Liver (tissue), 9 donors: ENCODE results near the gene SLC2A4. TPM values are rescaled to one million over a fixed set of nuclear protein-coding genes. Genes with fewer than 3 reads are reported as not detected.

ENCODE experiments used
- DNase-seq: peaks from one replicate; pipeline ENCODE4 v3.0.0-alpha.2; 2017; ENCODE audit warnings: low spot score
- H3K27ac ChIP-seq, 2 donors: one replicate each; pipeline ENCODE4 v1.7.0; 2013; ENCODE audit warnings: inconsistent platforms in 2 of 2, low read length in 2 of 2, control low read depth in 1 of 2, low read depth in 1 of 2, mild to moderate bottlenecking in 1 of 2
- H3K27me3 ChIP-seq, 4 donors: one replicate each; pipeline versions ENCODE4 v1.6.1 to v1.7.0; 2013; ENCODE audit warnings: low read length in 3 of 4, inconsistent platforms in 1 of 4, mild to moderate bottlenecking in 1 of 4, moderate library complexity in 1 of 4; ENCODE audit not compliant: control insufficient read depth in 4 of 4, insufficient read depth in 4 of 4
- H3K36me3 ChIP-seq, 4 donors: one replicate each; pipeline versions ENCODE4 v1.6.1 to v1.7.0; 2013; ENCODE audit warnings: low read length in 3 of 4, mild to moderate bottlenecking in 3 of 4, low read depth in 1 of 4, moderate library complexity in 1 of 4; ENCODE audit not compliant: control insufficient read depth in 4 of 4, insufficient read depth in 3 of 4
- H3K4me1 ChIP-seq, 4 donors: one replicate each; pipeline versions ENCODE4 v1.6.1 to v1.7.0; 2013; ENCODE audit warnings: low read length in 3 of 4, mild to moderate bottlenecking in 3 of 4, moderate library complexity in 1 of 4; ENCODE audit not compliant: control insufficient read depth in 4 of 4, insufficient read depth in 4 of 4
- H3K4me3 ChIP-seq, 3 donors: one replicate each; pipeline versions ENCODE4 v1.6.1 to v1.7.0; 2013; ENCODE audit warnings: low read length in 3 of 3, control low read depth in 1 of 3, low read depth in 1 of 3, mild to moderate bottlenecking in 1 of 3
- H3K9ac ChIP-seq, 2 donors: one replicate each; pipeline ENCODE4 v1.7.0; 2013; ENCODE audit warnings: low read length in 2 of 2, mild to moderate bottlenecking in 2 of 2, moderate library complexity in 2 of 2, control low read depth in 1 of 2, low read depth in 1 of 2
- H3K9me3 ChIP-seq, 4 donors: one replicate each; pipeline versions ENCODE4 v1.6.1 to v1.7.0; 2013; ENCODE audit warnings: low read length in 3 of 4; ENCODE audit not compliant: control insufficient read depth in 4 of 4
- FOXA1 ChIP-seq: IDR thresholded peaks from 2 replicates; pipeline ENCODE4 v1.6.1; 2016; ENCODE audit warnings: antibody characterized with exemption
- FOXA2 ChIP-seq: IDR thresholded peaks from 2 replicates; pipeline ENCODE4 v1.6.1; 2016; ENCODE audit warnings: antibody characterized with exemption
- GABPA ChIP-seq, 2 donors: IDR thresholded peaks in 1 of 2; conservative IDR thresholded peaks in 1 of 2; 2 replicates each; pipeline ENCODE4 v1.6.1; 2016; ENCODE audit warnings: antibody characterized with exemption in 2 of 2, mild to moderate bottlenecking in 1 of 2, moderate library complexity in 1 of 2
- HNF4A ChIP-seq, 2 donors: conservative IDR thresholded peaks; 2 replicates each; pipeline ENCODE4 v1.6.1; 2016; ENCODE audit warnings: antibody characterized with exemption in 2 of 2, mild to moderate bottlenecking in 2 of 2
- HNF4G ChIP-seq: IDR thresholded peaks from 2 replicates; pipeline ENCODE4 v1.6.1; 2016; ENCODE audit warnings: antibody characterized with exemption
- JUND ChIP-seq, 2 donors: IDR thresholded peaks; 2 replicates each; pipeline ENCODE4 v1.6.1; 2016; ENCODE audit warnings: antibody characterized with exemption in 2 of 2
- NR2F2 ChIP-seq: IDR thresholded peaks from 2 replicates; pipeline ENCODE4 v1.6.1; 2016; ENCODE audit warnings: antibody characterized with exemption
- RAD21 ChIP-seq, 2 donors: IDR thresholded peaks; 2 replicates each; pipeline ENCODE4 v1.6.1; 2016; ENCODE audit warnings: antibody characterized with exemption in 2 of 2, mild to moderate bottlenecking in 2 of 2
- RXRA ChIP-seq, 2 donors: IDR thresholded peaks; 2 replicates each; pipeline ENCODE4 v1.6.1; 2017 to 2018; ENCODE audit warnings: antibody characterized with exemption in 2 of 2, mild to moderate bottlenecking in 1 of 2
- SP1 ChIP-seq: IDR thresholded peaks from 2 replicates; pipeline ENCODE4 v1.6.1; 2018; ENCODE audit warnings: antibody characterized with exemption, mild to moderate bottlenecking
- TAF1 ChIP-seq: conservative IDR thresholded peaks from 2 replicates; pipeline ENCODE4 v1.6.1; 2016; ENCODE audit warnings: antibody characterized with exemption, mild to moderate bottlenecking
- YY1 ChIP-seq: IDR thresholded peaks from 2 replicates; pipeline ENCODE4 v1.6.1; 2016; ENCODE audit warnings: antibody characterized with exemption, mild to moderate bottlenecking
- WGBS: extraction: QIAGEN DNeasy Blood & Tissue Kit; methylation state at CpG from one replicate; pipeline ENCODE4 v1.1.7; 2013; 5-methylcytosine and 5-hydroxymethylcytosine counted together
- polyA plus RNA-seq, 2 donors: library from polyadenylated mRNA; stranded (reverse) in 1 of 2; unstranded in 1 of 2; fragments of 200-250 nt in 1 of 2; fragments of >200 nt in 1 of 2; fragmentation: Nextera tagmentation in 1 of 2; extraction: Ambion mirVana in 1 of 2; gene quantifications; one replicate each; pipeline versions ENCODE4 v1.2.1 to v1.2.3, GENCODE V29; 2013 to 2015
- total RNA-seq, 2 donors: library from RNA; depleted of rRNA; stranded (reverse); fragments of >200 nt; gene quantifications; one replicate each; pipeline ENCODE4 v1.2.3, GENCODE V29; 2014
- TF ChIP-seq, protein P1 (sequence below): IDR thresholded peaks from 2 replicates; pipeline ENCODE4 v1.6.1; 2016; ENCODE audit warnings: antibody characterized with exemption, mild to moderate bottlenecking
- TF ChIP-seq, protein P2 (sequence below): IDR thresholded peaks from 2 replicates; pipeline ENCODE4 v1.6.1; 2016; ENCODE audit warnings: antibody characterized with exemption
- TF ChIP-seq, protein P3 (sequence below): fragments of 150-350 bp; IDR thresholded peaks from 2 replicates; pipeline ENCODE4 v1.5.1; 2017; ENCODE audit warnings: improper control_type of control experiment, low read depth, low read length; ENCODE audit not compliant: missing input control
- TF ChIP-seq, protein P4 (sequence below): IDR thresholded peaks from 2 replicates; pipeline ENCODE4 v1.6.1; 2016; ENCODE audit warnings: antibody characterized with exemption
- TF ChIP-seq, protein P5 (sequence below): IDR thresholded peaks from 2 replicates; pipeline ENCODE4 v1.6.1; 2016; ENCODE audit warnings: antibody characterized with exemption
- donor health status: healthy.
- donor health status: healthy.
- donor health status: healthy.
- donor health status: healthy.
- donor health status: healthy.

The SLC2A4 gene
- total and polyA plus RNA-seq, 4 donors, result 0.42 to 10.6 (median 1.6) TPM

DNA sequence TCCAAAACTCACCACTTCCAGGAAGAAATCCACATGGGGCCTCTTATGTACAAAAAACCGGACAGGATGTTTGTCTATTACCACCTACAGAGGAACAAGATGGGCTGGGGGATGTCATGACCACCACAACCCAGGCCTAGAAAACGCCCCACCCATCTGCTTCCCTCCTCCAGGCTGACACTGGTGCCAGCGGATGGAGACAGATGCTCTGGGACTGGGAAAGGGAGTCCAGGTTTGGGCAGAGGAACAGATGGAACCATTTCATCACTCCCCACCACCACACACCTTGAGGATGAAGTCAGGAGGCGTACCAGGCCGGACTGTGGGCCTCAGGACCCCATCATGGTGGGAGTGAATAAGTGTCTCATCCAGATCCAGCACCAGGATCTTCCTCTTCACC is 34.7 kb upstream of the SLC2A4 start:
- H3K36me3 ChIP-seq, result peaks cover 3 to 24% (median 13%) of the 10 kb centered on the region in 4 donors
- no peak for TF ChIP-seq TAF1
- TF ChIP-seq, protein P1, sequence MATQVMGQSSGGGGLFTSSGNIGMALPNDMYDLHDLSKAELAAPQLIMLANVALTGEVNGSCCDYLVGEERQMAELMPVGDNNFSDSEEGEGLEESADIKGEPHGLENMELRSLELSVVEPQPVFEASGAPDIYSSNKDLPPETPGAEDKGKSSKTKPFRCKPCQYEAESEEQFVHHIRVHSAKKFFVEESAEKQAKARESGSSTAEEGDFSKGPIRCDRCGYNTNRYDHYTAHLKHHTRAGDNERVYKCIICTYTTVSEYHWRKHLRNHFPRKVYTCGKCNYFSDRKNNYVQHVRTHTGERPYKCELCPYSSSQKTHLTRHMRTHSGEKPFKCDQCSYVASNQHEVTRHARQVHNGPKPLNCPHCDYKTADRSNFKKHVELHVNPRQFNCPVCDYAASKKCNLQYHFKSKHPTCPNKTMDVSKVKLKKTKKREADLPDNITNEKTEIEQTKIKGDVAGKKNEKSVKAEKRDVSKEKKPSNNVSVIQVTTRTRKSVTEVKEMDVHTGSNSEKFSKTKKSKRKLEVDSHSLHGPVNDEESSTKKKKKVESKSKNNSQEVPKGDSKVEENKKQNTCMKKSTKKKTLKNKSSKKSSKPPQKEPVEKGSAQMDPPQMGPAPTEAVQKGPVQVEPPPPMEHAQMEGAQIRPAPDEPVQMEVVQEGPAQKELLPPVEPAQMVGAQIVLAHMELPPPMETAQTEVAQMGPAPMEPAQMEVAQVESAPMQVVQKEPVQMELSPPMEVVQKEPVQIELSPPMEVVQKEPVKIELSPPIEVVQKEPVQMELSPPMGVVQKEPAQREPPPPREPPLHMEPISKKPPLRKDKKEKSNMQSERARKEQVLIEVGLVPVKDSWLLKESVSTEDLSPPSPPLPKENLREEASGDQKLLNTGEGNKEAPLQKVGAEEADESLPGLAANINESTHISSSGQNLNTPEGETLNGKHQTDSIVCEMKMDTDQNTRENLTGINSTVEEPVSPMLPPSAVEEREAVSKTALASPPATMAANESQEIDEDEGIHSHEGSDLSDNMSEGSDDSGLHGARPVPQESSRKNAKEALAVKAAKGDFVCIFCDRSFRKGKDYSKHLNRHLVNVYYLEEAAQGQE, result no peak
- no peak for TF ChIP-seq FOXA1
- TF ChIP-seq RXRA (IDR thresholded peaks at IDR 0.05), result no peak
- TF ChIP-seq FOXA2, result no peak
- TF ChIP-seq, protein P2, sequence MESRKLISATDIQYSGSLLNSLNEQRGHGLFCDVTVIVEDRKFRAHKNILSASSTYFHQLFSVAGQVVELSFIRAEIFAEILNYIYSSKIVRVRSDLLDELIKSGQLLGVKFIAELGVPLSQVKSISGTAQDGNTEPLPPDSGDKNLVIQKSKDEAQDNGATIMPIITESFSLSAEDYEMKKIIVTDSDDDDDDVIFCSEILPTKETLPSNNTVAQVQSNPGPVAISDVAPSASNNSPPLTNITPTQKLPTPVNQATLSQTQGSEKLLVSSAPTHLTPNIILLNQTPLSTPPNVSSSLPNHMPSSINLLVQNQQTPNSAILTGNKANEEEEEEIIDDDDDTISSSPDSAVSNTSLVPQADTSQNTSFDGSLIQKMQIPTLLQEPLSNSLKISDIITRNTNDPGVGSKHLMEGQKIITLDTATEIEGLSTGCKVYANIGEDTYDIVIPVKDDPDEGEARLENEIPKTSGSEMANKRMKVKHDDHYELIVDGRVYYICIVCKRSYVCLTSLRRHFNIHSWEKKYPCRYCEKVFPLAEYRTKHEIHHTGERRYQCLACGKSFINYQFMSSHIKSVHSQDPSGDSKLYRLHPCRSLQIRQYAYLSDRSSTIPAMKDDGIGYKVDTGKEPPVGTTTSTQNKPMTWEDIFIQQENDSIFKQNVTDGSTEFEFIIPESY, result no peak
- TF ChIP-seq RAD21 (IDR thresholded peaks at IDR 0.05), result no peak
- TF ChIP-seq JUND (IDR thresholded peaks at IDR 0.05), result no peak
- no peak overlapping the region for H3K27ac ChIP-seq

DNA sequence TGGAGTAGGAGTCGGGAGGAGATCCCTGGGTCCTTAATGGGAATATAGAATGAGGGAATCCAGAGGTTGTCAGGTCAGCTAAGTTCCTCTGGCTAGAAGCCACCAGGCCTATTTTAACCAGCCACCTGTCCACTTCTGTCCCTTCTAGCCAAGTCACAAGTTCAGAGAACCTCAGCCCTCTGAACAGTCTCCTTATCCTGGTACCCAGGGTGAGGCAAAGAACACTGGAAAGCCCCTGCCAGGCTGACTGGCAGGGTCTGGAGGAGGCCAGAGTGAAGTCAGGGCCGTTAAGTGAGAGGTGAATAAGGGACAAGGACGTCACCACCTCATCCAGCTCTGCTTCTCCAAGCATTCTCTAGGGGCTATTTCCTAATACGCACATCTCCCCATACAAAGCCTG is 32.7 kb upstream of the SLC2A4 start:
- peaks cover 3 to 37% (median 30%) of the 10 kb centered on the region in 4 donors for H3K4me1 ChIP-seq
- WGBS, result 75% methylated on average over 4 of the region's 4 CpGs
- TF ChIP-seq, protein P2, result no peak
- no peak for TF ChIP-seq RAD21 (IDR thresholded peaks at IDR 0.05)
- TF ChIP-seq, protein P1, result no peak
- no peak for TF ChIP-seq FOXA2
- TF ChIP-seq HNF4A (conservative IDR thresholded peaks at IDR 0.05), result no peak
- TF ChIP-seq, protein P3, sequence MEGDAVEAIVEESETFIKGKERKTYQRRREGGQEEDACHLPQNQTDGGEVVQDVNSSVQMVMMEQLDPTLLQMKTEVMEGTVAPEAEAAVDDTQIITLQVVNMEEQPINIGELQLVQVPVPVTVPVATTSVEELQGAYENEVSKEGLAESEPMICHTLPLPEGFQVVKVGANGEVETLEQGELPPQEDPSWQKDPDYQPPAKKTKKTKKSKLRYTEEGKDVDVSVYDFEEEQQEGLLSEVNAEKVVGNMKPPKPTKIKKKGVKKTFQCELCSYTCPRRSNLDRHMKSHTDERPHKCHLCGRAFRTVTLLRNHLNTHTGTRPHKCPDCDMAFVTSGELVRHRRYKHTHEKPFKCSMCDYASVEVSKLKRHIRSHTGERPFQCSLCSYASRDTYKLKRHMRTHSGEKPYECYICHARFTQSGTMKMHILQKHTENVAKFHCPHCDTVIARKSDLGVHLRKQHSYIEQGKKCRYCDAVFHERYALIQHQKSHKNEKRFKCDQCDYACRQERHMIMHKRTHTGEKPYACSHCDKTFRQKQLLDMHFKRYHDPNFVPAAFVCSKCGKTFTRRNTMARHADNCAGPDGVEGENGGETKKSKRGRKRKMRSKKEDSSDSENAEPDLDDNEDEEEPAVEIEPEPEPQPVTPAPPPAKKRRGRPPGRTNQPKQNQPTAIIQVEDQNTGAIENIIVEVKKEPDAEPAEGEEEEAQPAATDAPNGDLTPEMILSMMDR, result no peak
- TF ChIP-seq FOXA1, result no peak
- TF ChIP-seq NR2F2, result no peak
- no peak for TF ChIP-seq GABPA (IDR thresholded peaks at IDR 0.05 in 1 of 2, conservative IDR thresholded peaks at IDR 0.05 in 1 of 2)
- no peak for TF ChIP-seq TAF1
- no peak for TF ChIP-seq JUND (IDR thresholded peaks at IDR 0.05)
- TF ChIP-seq RXRA (IDR thresholded peaks at IDR 0.05), result no peak
- no peak for TF ChIP-seq YY1
- TF ChIP-seq SP1, result no peak
- TF ChIP-seq, protein P4, sequence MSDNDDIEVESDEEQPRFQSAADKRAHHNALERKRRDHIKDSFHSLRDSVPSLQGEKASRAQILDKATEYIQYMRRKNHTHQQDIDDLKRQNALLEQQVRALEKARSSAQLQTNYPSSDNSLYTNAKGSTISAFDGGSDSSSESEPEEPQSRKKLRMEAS, result no peak
- no peak for TF ChIP-seq HNF4G
- TF ChIP-seq, protein P5, sequence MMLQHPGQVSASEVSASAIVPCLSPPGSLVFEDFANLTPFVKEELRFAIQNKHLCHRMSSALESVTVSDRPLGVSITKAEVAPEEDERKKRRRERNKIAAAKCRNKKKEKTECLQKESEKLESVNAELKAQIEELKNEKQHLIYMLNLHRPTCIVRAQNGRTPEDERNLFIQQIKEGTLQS, result no peak
- H3K36me3 ChIP-seq, result peaks cover 3 to 24% (median 13%) of the 10 kb centered on the region in 4 donors
- no peaks in the 10 kb centered on the region for H3K9me3 ChIP-seq
- no peak overlapping the region for H3K4me3 ChIP-seq
- H3K27me3 ChIP-seq, result no peaks in the 10 kb centered on the region
- H3K9ac ChIP-seq, result no peak overlapping the region
- DNase-seq, result no peak
- no peak overlapping the region for H3K27ac ChIP-seq

More for the DNA sequence above, 34.7 kb upstream of the SLC2A4 start:
- Histone ChIP-seq H3K4me3 (no peak overlapping the region), H3K27me3 (no peaks in the 10 kb centered on the region), H3K9me3 (no peaks in the 10 kb centered on the region), H3K4me1 (peaks cover 3 to 32% (median 25%) of the 10 kb centered on the region in 4 donors), H3K9ac (no peak overlapping the region)
- 94% methylated on average over 5 of the region's 5 CpGs for WGBS
- no peak for DNase-seq
